B cell (primary cell): ENCODE measurements around the gene AMZ2. TPM values are rescaled to one million over a fixed set of nuclear protein-coding genes. Genes with fewer than 3 reads are reported as not detected.
A peak's percentile ranks its signal among the peaks of the same experiment; 100 is the strongest.
"Not testable (repeated sequence)": the region's sequence is repeated elsewhere in the genome, so short reads cannot be mapped to it uniquely, and the experiment has no call there.

Experiments used
- ATAC-seq: fragments of 200-7000 bp; cut with Tn5 transposase; one replicate; pipeline ENCODE4 v1.10.0; 2021; ENCODE audit warnings: low read depth, mild to moderate bottlenecking, moderate number of reproducible peaks, moderate library complexity
- CTCF ChIA-PET: fragments of 350-600 bp; sonication (Branson Sonifier 250); formaldehyde crosslinking; loops from one replicate; lab custom pipeline; 2021; ENCODE audit warnings: antibody characterized with exemption, inconsistent platforms; lab: Charles Lee
- POLR2A ChIA-PET: fragments of 350-600 bp; sonication (Branson Sonifier 250); formaldehyde crosslinking; loops from one replicate; lab custom pipeline; 2021; ENCODE audit warnings: antibody characterized with exemption; lab: Charles Lee
- DNase-seq: peaks from one replicate; pipeline ENCODE4 v3.0.0; 2013
- H2AFZ ChIP-seq: 2 replicates; pipeline ENCODE4 v1.6.1; 2012; ENCODE audit warnings: mild to moderate bottlenecking, low read depth, low read length; ENCODE audit not compliant: insufficient read depth, poor library complexity, severe bottlenecking
- H3K27ac ChIP-seq, 2 donors: 1 replicate in 1 of 2; 2 replicates in 1 of 2; pipeline ENCODE4 v1.5.1; 2012 to 2013; ENCODE audit warnings: low read length in 2 of 2, mild to moderate bottlenecking in 2 of 2, moderate library complexity in 1 of 2
- H3K27me3 ChIP-seq, 4 experiments: fragments of 200-600 bp in 1 of 4; sonication (generic) in 1 of 4; replicated peaks in 1 of 4; 1 replicate in 2 of 4; 2 replicates in 2 of 4; pipeline versions ENCODE4 v1.6.1 to v1.7.0; 2013 to 2016; ENCODE audit warnings: low read length in 3 of 4, mild to moderate bottlenecking in 2 of 4, mixed read lengths in 1 of 4, moderate library complexity in 1 of 4; ENCODE audit not compliant: insufficient read depth in 4 of 4, control insufficient read depth in 3 of 4; ENCODE audit errors: control extremely low read depth in 1 of 4
- H3K36me3 ChIP-seq, 2 experiments: replicated peaks in 1 of 2; 1 replicate in 1 of 2; 2 replicates in 1 of 2; pipeline versions ENCODE4 v1.6.1 to v1.7.1; 2013; ENCODE audit warnings: low read length in 1 of 2; ENCODE audit not compliant: insufficient read depth in 2 of 2, control insufficient read depth in 1 of 2; ENCODE audit errors: control extremely low read depth in 1 of 2, extremely low read depth in 1 of 2
- H3K4me1 ChIP-seq, 2 donors: fragments of 200-600 bp in 1 of 2; sonication (generic) in 1 of 2; 1 replicate in 1 of 2; 2 replicates in 1 of 2; pipeline versions ENCODE4 v1.5.1 to v1.6.1; 2013 to 2017; ENCODE audit warnings: low read length in 2 of 2; ENCODE audit not compliant: control insufficient read depth in 2 of 2, insufficient read depth in 2 of 2
- H3K4me2 ChIP-seq: replicated peaks from 2 replicates; pipeline ENCODE3; 2012; ENCODE audit warnings: mild to moderate bottlenecking, low read depth, low read length; ENCODE audit not compliant: poor library complexity, severe bottlenecking
- H3K4me3 ChIP-seq, 5 experiments: fragments of 200-600 bp in 1 of 5; sonication (generic) in 1 of 5; 1 replicate in 3 of 5; 2 replicates in 2 of 5; pipeline versions ENCODE4 v1.5.1 to v1.7.0; 2011 to 2016; ENCODE audit warnings: low read length in 4 of 5, mild to moderate bottlenecking in 4 of 5, low read depth in 2 of 5, control low read depth in 1 of 5, moderate library complexity in 1 of 5; ENCODE audit not compliant: insufficient read depth in 1 of 5; ENCODE audit errors: control extremely low read depth in 1 of 5, extremely low read depth in 1 of 5
- H3K79me2 ChIP-seq: fragments of 200-600 bp; sonication (generic); one replicate; pipeline ENCODE4 v1.6.0; 2016; ENCODE audit warnings: low read length; ENCODE audit not compliant: control insufficient read depth, insufficient read depth
- H3K9ac ChIP-seq: fragments of 200-600 bp; sonication (generic); 2 replicates; pipeline ENCODE4 v1.6.1; 2017; ENCODE audit warnings: mild to moderate bottlenecking, low read length, moderate library complexity
- H3K9me3 ChIP-seq, 3 donors: one replicate each; pipeline versions ENCODE4 v1.6.1 to v1.7.1; 2013; ENCODE audit warnings: low read length in 2 of 3; ENCODE audit not compliant: control insufficient read depth in 2 of 3, insufficient read depth in 1 of 3; ENCODE audit errors: control extremely low read depth in 1 of 3
- H4K20me1 ChIP-seq: 2 replicates; pipeline ENCODE4 v1.6.0; 2012; ENCODE audit warnings: mild to moderate bottlenecking, low read length; ENCODE audit not compliant: insufficient read depth, control insufficient read depth, poor library complexity, severe bottlenecking
- H3K27ac Mint-ChIP-seq: one replicate; pipeline ENCODE4 v1.8.0; 2021; ENCODE audit warnings: mixed read lengths
- H3K27me3 Mint-ChIP-seq: one replicate; pipeline ENCODE4 v1.8.0; 2021; ENCODE audit warnings: mixed read lengths
- H3K4me1 Mint-ChIP-seq: one replicate; pipeline ENCODE4 v1.8.0; 2021; ENCODE audit warnings: mixed read lengths
- H3K4me3 Mint-ChIP-seq: one replicate; pipeline ENCODE4 v1.8.0; 2021; ENCODE audit warnings: mixed read lengths
- H3K9me3 Mint-ChIP-seq: one replicate; pipeline ENCODE4 v1.8.0; 2022; ENCODE audit warnings: mixed read lengths; ENCODE audit not compliant: insufficient read depth
- CTCF ChIP-seq: fragments of 200-600 bp; IDR thresholded peaks from one replicate; pipeline ENCODE4 v1.8.0; 2022; ENCODE audit warnings: antibody characterized with exemption, mild to moderate bottlenecking
- EZH2 ChIP-seq: IDR thresholded peaks from 2 replicates; pipeline ENCODE4 v1.6.1; 2012; ENCODE audit warnings: borderline replicate concordance, low read depth, mild to moderate bottlenecking, moderate library complexity, low read length; ENCODE audit not compliant: insufficient read depth, poor library complexity, severe bottlenecking
- WGBS: methylation state at CpG from one replicate; pipeline ENCODE4 v1.1.5; 2013; ENCODE audit warnings: missing lambda C conversion rate; ENCODE audit not compliant: insufficient coverage; 5-methylcytosine and 5-hydroxymethylcytosine counted together
- intact Hi-C: fragments of 100-400 bp; cut with micrococcal nuclease; formaldehyde crosslinking; loops from one replicate; pipeline ENCODE4 v1.10.0; 2022
- polyA plus RNA-seq: library from polyadenylated mRNA; depleted of rRNA; stranded (reverse); fragments of >200 nt; gene quantifications from 2 replicates; pipeline ENCODE4 v1.2.3, GENCODE V29; 2012
- total RNA-seq, 2 donors: library from RNA; stranded (reverse); fragments of 120-200 nt in 1 of 2; gene quantifications; 1 replicate in 1 of 2; 2 replicates in 1 of 2; pipeline versions ENCODE4 v1.2.3 to v1.2.4, GENCODE V29; 2013 to 2022

Gene AMZ2
- total and polyA plus RNA-seq, 2 donors (not counting 1 experiment from before 2014, with no cell fraction given) = 64.1 to 70.7 TPM

GRCh38 chr17:68231541-68231940 lies 16.3 kb upstream of the AMZ2 start:
- no peaks in the 10 kb centered on the region for H3K9me3 Mint-ChIP-seq
- Histone ChIP-seq H4K20me1 (no peaks in the 10 kb centered on the region), H3K27me3 (no peaks in the 10 kb centered on the region), H3K4me1 (peaks cover 8 to 19% of the 10 kb centered on the region in 2 donors), H3K4me2 (no peak overlapping the region), H3K9me3 (no peaks in the 10 kb centered on the region), H3K79me2 (peaks cover 63% of the 10 kb centered on the region), H3K36me3 (no peaks in the 10 kb centered on the region), H2AFZ (no peak overlapping the region), H3K9ac (no peak overlapping the region), H3K27ac (no peak overlapping the region), H3K4me3 (no peak overlapping the region)
- H3K4me1 Mint-ChIP-seq = peaks cover 59% of the 10 kb centered on the region
- H3K4me3 Mint-ChIP-seq = no peak overlapping the region
- ATAC-seq (no peak), DNase-seq (no peak)
- no peak overlapping the region for H3K27ac Mint-ChIP-seq
- WGBS = no CpG with 5 or more reads among the region's 1 CpG
- H3K27me3 Mint-ChIP-seq = no peaks in the 10 kb centered on the region
- TF ChIP-seq CTCF (no peak), EZH2 (no peak)
- ChIA-PET CTCF (no interaction called here), POLR2A (no interaction called here)
- intact Hi-C loops = loop anchor here (10.0 kb wide), 1 partner anchor 417 kb away; no protein-coding TSS in a partner anchor

- H3K9ac ChIP-seq, H2AFZ ChIP-seq, H3K27me3 Mint-ChIP-seq, ATAC-seq, H3K4me3 ChIP-seq, DNase-seq, H3K27me3 ChIP-seq, H3K27ac ChIP-seq, H3K36me3 ChIP-seq, H3K4me3 Mint-ChIP-seq, H3K9me3 ChIP-seq, H3K9me3 Mint-ChIP-seq, H3K4me2 ChIP-seq, H4K20me1 ChIP-seq: not testable (repeated sequence)
- peaks cover 59% of the 10 kb centered on the region for H3K4me1 Mint-ChIP-seq
- intact Hi-C loops = loop anchor here (10.0 kb wide), 1 partner anchor 418 kb away; no protein-coding TSS in a partner anchor
- WGBS = no CpG with 5 or more reads among the region's 1 CpG
- H3K27ac Mint-ChIP-seq = peak overlapping the region; percentile 18
- Histone ChIP-seq H3K79me2 (peaks cover 62% of the 10 kb centered on the region), H3K4me1 (peaks cover 14 to 31% of the 10 kb centered on the region in 2 donors)
- POLR2A ChIA-PET = interaction anchor here (0.6 to 1.3 kb wide), 3 partner anchors 10 to 15 kb away, joined by 3 read pairs; no protein-coding TSS in a partner anchor
- CTCF ChIA-PET = interaction anchor here (0.8 to 2.4 kb wide), 3 partner anchors 8 to 32 kb away, joined by 4 to 9 read pairs (median 6); no protein-coding TSS in a partner anchor
Observed at GRCh38 chr17:68232741-68233140, 15.1 kb upstream of the AMZ2 start.

DNA sequence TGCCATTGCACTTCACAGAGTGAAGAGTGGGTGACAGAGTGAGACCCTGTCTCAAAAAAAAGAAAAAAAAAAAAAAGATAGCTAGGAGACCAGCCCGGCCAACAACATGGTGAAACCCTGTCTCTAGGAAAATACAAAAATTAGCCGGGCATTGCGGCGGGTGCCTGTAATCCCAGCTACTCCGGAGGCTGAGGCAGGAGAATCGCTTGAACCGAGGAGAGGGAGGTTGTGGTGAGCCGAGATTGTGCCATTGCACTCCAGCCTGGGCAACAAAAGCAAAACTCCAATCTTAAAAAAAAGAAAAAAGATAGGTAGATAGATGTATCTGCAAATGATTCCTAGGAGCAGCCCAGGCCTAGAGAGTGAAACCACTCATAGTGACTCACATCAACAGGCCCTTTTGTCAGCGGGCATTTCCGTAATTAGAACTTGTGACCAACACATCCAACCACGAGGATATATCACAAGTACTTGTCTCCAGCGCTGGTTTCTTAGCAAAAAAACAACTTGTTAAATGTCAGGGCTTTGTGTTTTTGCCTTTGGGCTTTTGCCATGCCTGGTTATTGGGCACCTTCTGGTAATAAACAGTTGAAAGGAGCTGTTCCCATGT lies 13.0 kb upstream of the AMZ2 start:
- not testable (repeated sequence) for H3K9ac ChIP-seq, H4K20me1 ChIP-seq, H3K9me3 ChIP-seq, H3K27me3 Mint-ChIP-seq, H3K36me3 ChIP-seq, H3K27me3 ChIP-seq, H3K4me3 ChIP-seq, H3K9me3 Mint-ChIP-seq
- Mint-ChIP-seq H3K4me3 (peak overlapping the region; percentile 73), H3K4me1 (peaks cover 58% of the 10 kb centered on the region), H3K27ac (peak overlapping the region; percentile 93)
- intact Hi-C loops = loop anchor here (5.0 to 10.0 kb wide), 2 partner anchors 420 to 518 kb away; partner anchors contain the start of gene NOL11
- peak; percentile 77 for DNase-seq
- H2AFZ ChIP-seq = peak overlapping the region; percentile 33
- WGBS = 44% methylated on average over 2 of the region's 12 CpGs
- peak overlapping the region; percentile 73 to 89 for H3K27ac ChIP-seq
- POLR2A ChIA-PET = interaction anchor here (1.4 kb wide), 1 partner anchor 12 kb away, joined by 4 read pairs; the partner anchor contains the start of gene AMZ2
- peak; percentile 15 for ATAC-seq
- H3K79me2 ChIP-seq = peaks cover 50% of the 10 kb centered on the region
- peaks cover 32 to 52% of the 10 kb centered on the region in 2 donors for H3K4me1 ChIP-seq
- CTCF ChIA-PET = interaction anchor here (1.3 to 2.7 kb wide), 5 partner anchors 10 to 34 kb away, joined by 3 to 9 read pairs (median 7); no protein-coding TSS in a partner anchor
- peak overlapping the region; percentile 25 for H3K4me2 ChIP-seq
